Stromal cell of bone marrow (primary cell): ENCODE measurements around the gene CTNNAL1.
"Not testable (repeated sequence)": the region's sequence is repeated elsewhere in the genome, so short reads cannot be mapped to it uniquely, and the experiment has no call there.

Experiments used
- DNase-seq: peaks from one replicate; pipeline ENCODE4 v3.0.0-alpha.2; 2012; ENCODE audit warnings: low read depth

CTNNAL1 gene

GRCh38 chr9:108928386-108928785 lies 84.9 kb downstream of the CTNNAL1 start:
- no peak for DNase-seq

GRCh38 chr9:108924466-108924865 lies 88.8 kb downstream of the CTNNAL1 start:
- no peak for DNase-seq

- no peak for DNase-seq
Measured at GRCh38 chr9:108921200-108921599, 92.1 kb downstream of the CTNNAL1 start.

- DNase-seq = not testable (repeated sequence)
Measured at GRCh38 chr9:108920401-108920800, 92.9 kb downstream of the CTNNAL1 start.

GRCh38 chr9:108919517-108919916 lies 93.8 kb downstream of the CTNNAL1 start:
- DNase-seq = no peak

GRCh38 chr9:108913391-108913790 lies 99.9 kb downstream of the CTNNAL1 start:
- no peak for DNase-seq

- no peak for DNase-seq
Measured at GRCh38 chr9:108911820-108912219, 101.5 kb downstream of the CTNNAL1 start.

- no peak for DNase-seq
Measured at GRCh38 chr9:108910914-108911313, 102.4 kb downstream of the CTNNAL1 start.

GRCh38 chr9:108910402-108910801 lies 102.9 kb downstream of the CTNNAL1 start:
- DNase-seq = no peak

GRCh38 chr9:108905494-108905893 lies 107.8 kb downstream of the CTNNAL1 start:
- no peak for DNase-seq

- no peak for DNase-seq
Measured at GRCh38 chr9:108904161-108904560, 109.1 kb downstream of the CTNNAL1 start.

GRCh38 chr9:108903420-108904103 lies 109.7 kb downstream of the CTNNAL1 start:
- DNase-seq = no peak

- DNase-seq = no peak
Measured at GRCh38 chr9:108900176-108900575, 113.1 kb downstream of the CTNNAL1 start.

- DNase-seq = not testable (repeated sequence)
Measured at GRCh38 chr9:108899023-108899695, 114.1 kb downstream of the CTNNAL1 start.

GRCh38 chr9:108897324-108898096 lies 115.8 kb downstream of the CTNNAL1 start:
- no peak for DNase-seq

GRCh38 chr9:108894225-108894997 lies 118.9 kb downstream of the CTNNAL1 start:
- DNase-seq = no peak
